Endometrial microvascular endothelial cells (primary cell): Measurements from ENCODE around the gene FAM9C. TPM values are rescaled to one million over a fixed set of nuclear protein-coding genes. Genes with fewer than 3 reads are reported as not detected.

Source experiments
- in situ Hi-C: cut with HindIII; loops from 2 replicates; pipeline ENCODE4 v1.10.0; 2017; ENCODE audit warnings: low sequenced_read_pairs, low pct_unique_long_range_greater_than_20kb; ENCODE audit errors: inconsistent ontology term
- total RNA-seq: library from RNA; depleted of rRNA; stranded (reverse); fragments of >200 nt; gene quantifications from one replicate; pipeline ENCODE4 v1.2.3, GENCODE V29; 2015; ENCODE audit errors: inconsistent ontology term

Gene FAM9C
- total RNA-seq, 1 donor from 2014 or later: not detected

- in situ Hi-C loops: no loop called here
These were observed 51.8 kb downstream of the FAM9C start for GRCh38 chrX:12992544-12993118.

GRCh38 chrX:12991575-12991974, 52.8 kb downstream of the FAM9C start:
- in situ Hi-C loops: no loop called here

GRCh38 chrX:12989461-12989860, 55.0 kb downstream of the FAM9C start:
- in situ Hi-C loops: no loop called here

- in situ Hi-C loops: no loop called here
These were observed 55.6 kb downstream of the FAM9C start for GRCh38 chrX:12988797-12989196.

- in situ Hi-C loops: no loop called here
These were observed 56.4 kb downstream of the FAM9C start for GRCh38 chrX:12987900-12988594.

GRCh38 chrX:12987340-12987739, 57.1 kb downstream of the FAM9C start:
- in situ Hi-C loops: no loop called here

GRCh38 chrX:12986886-12987285, 57.5 kb downstream of the FAM9C start:
- in situ Hi-C loops: no loop called here

- in situ Hi-C loops: no loop called here
These were observed 58.1 kb downstream of the FAM9C start for GRCh38 chrX:12986164-12986779.

Other genes with a start within 250 kb of the FAM9C start
- not detected for gene TLR7, start 177.5 kb downstream of the FAM9C start, total RNA-seq
- not detected for gene TLR8, start 138.0 kb downstream of the FAM9C start, total RNA-seq
- 5,249 TPM for gene TMSB4X, start 69.5 kb downstream of the FAM9C start, total RNA-seq